GM18507 (cell line): ENCODE measurements around the gene PRPF19.

Experiments used
- DNase-seq: peaks from one replicate; pipeline ENCODE4 v3.0.0; 2011; ENCODE audit warnings: low read depth; ENCODE audit not compliant: insufficient read length; ENCODE audit errors: extremely low spot score
- FAIRE-seq: peaks from 2 replicates; lab custom pipeline; 2011; peaks lifted over from hg19 to GRCh38; lab: Jason Lieb, UNC

Gene PRPF19

DNA sequence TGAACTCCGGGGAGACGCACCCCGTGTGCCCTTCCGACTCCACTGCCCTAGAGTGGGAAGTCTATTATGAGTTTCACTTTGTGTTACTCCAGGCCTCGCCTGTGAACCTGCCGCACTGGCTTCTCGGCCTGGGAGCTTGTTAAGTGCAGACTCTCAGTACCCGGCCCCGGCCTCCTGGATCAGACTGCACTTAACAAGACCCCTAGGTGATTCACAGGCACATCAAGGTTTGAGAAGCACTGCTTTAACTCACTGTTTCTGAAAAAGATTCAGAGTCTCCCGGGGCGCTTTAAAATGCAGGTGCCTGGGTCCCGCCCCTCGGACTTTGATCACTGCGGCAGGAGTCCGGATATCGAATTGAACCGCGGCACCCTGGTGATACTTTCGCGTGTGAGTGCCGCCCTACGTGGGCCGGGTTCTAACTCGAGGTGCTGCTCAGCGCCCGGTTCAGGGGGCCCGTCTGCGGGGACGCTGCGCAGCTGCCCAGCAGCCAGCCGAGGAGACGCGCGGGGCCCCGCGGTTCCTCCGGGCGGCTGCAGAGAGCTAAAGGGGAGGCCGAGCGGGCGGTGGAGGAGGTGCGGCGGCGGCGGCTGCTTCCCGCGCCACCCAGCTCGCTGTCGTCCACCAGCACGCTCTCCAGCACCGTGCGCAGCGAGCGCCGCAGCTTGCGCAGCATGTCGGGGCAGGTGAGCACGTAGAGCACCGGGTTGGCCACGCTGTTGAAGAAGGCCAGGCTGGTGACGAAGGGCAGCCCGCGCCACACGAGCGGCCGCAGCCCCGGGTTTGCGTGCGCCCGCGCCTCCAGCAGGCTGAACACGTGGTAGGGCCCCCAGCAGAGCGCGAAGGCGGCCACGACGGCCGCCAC lies 54.0 kb downstream of the PRPF19 start:
- no peak for DNase-seq

DNA sequence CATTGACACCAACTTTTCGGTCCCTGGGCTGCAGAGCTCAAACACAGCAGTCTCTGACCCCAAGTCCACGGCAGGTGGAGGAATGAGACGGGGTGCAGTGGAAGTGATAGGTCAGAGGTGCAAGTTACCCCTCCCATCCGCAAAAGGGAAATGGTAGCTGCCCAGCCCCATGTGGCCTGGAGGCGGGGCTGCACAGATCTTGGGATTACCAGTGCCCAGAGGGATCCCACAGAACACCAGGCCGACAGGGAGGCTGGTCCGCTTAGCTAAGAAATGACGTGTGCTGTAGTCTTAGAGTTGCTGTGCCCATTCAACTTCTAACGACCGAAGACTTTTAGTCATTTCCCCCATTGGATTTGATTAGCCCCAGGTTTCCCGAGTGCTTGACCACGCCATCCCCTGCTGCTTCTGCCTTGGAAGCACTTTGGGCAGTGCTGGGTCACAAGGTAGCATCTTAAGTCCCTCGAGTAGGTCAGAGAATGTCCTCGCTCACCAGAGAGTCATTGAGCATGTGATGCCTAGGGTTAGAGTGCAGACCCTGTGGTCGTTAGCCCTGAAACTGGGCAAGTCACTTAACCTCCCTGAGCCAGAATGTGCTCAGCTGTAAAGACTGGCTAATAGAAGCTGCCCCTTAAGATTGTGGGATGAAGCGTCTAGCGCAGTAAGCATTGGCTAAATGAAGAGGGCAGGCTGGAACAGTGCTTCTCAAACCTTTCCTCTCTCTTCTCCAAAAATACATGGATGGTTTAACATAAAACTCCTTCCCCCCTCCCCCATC lies 54.9 kb downstream of the PRPF19 start:
- no peak for DNase-seq
- FAIRE-seq: no peak

More for the DNA sequence above, 54.0 kb downstream of the PRPF19 start:
- FAIRE-seq: no peak

DNA sequence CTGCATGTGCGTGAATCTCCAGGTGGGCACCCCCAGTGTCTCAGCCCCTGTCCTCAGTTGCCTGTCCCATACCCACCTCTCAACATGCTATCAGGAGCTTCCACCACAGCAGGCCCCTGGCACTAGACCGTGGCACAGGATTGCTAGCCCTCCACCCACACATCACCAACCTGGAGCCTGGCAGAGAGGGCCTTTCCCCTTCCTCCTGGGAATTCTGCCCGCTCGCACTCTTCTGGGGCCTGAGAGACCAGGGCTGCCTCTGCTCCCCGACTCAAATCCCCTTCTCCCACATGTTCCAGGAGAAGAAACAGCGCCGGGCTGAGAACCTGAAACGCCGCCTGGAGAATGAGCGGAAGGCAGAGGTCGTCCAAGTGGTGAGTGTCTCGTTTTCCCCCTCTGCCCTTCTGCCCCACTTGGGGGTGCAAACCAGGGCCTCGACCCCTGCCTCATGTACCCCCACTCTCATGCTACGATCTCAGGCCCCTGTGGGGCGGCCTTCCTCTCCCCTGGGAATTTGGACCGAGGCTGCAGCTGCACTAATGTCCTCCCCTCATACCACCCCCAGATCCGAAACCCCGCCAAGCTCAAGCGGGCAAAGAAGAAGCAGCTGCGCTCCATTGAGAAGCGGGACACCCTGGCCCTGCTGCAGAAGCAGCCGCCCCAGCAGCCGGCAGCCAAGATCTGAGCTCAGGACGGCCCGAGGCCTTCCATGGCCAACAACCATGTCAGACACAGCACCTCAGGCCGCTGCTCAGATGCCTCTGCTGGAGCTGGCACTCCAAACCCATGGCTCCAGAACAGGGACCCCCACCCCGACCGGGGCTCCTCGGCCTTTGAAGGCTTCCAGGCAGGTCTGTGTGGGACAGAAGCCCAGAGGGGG lies 56.5 kb downstream of the PRPF19 start:
- FAIRE-seq: no peak
- DNase-seq: no peak

DNA sequence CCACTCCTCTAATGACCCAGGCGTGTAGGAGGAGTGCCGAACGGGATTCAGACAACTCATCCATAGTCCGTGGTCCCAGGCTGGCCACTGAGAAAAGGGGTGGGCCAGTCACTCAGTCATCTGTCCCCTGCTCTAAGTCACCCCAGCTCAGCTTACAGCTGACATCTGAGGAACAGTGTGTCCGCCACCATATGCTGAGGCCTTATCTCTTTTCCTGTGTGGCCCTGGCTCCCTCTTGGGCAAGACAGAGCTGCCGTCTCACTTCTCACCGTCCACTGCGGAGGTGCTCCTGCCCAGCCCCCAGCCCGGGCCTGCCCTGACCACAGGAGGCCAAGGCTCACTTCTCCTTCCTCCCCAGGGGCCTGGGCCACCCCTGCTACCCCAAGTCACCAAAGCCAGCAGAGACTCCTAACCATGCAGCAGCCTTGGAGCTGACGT lies 57.7 kb downstream of the PRPF19 start:
- no peak for FAIRE-seq
- DNase-seq: no peak

DNA sequence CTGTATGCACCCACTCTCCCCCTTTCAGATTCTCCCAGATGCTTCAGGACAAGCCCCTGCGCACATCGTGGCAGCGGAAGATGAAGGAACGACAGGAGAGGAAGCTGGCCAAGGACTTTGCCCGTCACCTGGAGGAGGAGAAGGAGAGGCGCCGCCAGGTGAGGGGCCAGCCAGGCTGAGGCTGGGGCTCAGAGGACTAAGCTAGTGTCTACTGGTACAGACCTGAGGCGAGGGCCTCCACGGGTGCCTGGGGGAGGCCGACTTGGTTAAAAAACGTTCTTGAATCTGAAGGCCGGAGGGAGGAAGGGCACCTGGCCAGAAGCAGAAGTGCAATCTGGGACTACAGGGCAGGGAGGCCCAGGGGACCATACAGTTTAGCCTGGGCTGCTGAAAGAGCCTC lies 58.5 kb downstream of the PRPF19 start:
- DNase-seq (no peak), FAIRE-seq (no peak)

DNA sequence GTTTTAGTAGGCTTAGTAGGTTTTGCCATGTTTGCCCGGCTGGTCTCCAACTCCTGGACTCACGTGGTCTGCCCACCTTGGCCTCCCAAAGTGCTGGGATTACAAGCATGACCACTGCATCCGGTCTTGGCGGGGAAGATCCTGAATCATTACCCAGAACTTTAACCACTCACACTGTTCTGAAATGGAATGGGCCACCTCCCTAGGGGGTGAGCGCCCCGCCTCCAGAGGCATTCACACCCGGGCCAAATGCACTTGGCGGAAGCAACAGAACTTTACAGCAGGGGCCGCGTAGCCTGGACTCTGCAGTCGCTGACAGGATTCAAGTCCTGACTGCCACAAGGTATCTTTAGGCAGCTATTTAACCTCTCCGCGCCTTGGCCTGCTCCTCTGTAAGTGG lies 59.1 kb downstream of the PRPF19 start:
- FAIRE-seq: no peak

DNA sequence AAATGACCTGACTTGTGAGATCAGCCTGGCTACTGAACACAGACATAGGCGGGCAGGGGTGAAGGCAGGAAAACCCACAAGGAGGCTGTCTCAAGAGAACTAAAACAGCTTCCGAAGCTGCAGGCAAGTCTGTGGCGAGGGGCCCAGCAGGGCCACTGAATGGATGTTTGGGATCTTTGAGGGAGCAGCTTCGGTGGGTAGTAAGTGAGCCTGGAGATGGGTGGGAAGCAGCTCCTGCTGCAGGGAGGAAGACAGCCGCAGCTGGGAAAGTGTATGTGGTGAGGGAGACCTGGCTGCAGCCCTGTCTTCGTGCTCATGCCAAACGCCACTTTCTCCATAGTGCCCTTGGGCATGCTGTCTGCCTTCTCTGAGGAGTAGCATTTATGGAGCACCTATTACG lies 61.0 kb downstream of the PRPF19 start:
- no peak for FAIRE-seq
- DNase-seq: no peak

More for the DNA sequence above, 59.1 kb downstream of the PRPF19 start:
- DNase-seq: no peak

DNA sequence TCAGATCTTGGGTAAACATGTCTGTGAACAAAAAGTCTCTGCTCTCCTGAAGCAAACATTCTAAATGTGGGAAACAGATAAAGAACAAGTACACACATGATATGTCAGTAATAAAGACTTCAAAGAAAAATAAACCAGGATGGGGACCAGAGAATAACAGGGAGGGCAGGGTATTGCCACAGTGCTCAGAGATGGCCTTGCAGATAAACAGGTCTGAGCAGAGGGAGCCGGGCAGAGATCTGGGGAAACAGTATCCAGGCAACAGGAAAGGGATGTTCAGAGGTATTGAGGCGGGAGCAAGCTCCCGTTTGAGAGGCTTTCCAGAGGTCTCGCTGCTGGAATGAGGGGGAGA lies 61.5 kb downstream of the PRPF19 start:
- no peak for FAIRE-seq
- no peak for DNase-seq

DNA sequence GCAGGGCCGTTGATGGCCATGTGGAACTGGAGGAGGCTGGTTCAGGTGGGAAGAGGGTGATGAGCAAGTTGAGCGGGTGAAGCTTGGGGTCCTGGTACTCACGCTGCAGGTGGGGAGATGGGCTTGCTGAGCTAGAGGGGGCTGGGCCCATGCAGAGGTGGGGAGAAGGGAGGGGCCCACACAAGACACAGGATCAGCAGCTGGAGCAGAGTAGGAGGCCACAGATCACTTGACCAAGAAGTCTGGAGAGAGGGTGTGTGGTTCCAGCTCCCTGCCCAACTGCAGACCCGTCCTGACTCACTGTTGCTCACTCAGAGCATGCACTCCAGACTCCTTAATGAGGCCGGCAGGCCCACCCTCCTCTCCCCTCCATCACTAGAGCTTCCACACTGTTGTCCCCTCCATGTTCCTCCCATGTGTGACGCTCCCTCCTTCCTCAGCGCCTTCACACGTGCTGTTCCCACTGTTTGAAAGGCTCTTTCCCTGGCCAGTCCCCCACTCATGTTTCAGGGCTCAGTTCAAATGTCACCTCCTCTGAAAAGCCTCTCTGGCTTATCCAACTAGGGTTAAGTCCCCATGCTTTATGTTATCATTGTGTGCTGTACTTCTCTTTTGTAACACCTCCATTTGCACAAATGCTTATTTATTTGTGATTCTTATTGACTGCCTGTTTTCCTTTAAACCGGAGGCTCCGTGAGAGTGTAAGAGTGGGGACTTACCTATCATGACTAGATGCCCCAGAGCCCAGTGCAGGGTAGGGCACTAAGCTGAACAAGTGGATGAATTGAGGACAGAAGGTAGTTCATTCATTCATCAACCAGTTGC lies 62.1 kb downstream of the PRPF19 start:
- no peak for DNase-seq
- FAIRE-seq: no peak

DNA sequence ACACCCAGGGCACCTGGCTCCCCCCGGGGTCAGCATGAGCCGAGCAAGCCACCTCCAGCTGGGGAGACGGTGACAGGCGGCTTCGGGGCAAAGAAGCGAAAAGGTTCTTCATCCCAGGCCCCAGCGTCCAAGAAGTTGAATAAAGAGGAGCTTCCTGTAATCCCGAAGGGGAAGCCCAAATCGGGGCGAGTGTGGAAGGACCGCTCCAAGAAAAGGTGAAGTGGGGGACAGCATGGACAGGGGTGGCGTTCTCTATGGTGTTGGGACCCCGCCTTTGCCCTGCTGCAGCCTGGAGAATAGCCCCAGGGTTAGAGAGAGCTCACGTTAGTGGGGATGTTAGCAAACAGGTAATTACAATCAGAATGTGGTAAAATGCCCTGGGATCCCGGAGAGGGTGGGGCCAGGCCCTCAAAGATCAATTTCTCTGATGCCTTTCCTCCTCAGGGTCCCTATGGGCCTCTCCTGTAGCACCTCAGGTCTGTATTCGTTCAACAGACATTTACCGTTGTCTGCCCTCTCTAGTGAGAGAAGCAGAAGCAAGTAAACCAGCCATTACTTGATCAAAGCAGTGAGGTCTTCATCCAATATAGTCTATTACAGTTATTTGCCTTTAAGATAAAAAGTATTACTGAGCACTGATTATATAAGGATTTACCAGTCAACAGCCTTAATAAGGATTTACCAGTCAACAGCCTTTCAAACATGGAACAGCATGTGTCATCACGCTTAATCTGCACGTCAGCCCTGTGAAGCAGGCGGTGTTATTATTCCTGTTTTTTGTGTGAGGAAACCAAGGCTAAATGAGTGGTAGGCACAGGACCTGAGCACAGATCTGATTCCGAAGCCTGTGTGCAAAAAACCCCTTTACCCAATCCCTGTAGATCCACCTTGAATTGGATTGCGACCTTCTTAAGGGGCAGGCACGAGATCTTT lies 63.5 kb downstream of the PRPF19 start:
- FAIRE-seq (no peak), DNase-seq (no peak)

DNA sequence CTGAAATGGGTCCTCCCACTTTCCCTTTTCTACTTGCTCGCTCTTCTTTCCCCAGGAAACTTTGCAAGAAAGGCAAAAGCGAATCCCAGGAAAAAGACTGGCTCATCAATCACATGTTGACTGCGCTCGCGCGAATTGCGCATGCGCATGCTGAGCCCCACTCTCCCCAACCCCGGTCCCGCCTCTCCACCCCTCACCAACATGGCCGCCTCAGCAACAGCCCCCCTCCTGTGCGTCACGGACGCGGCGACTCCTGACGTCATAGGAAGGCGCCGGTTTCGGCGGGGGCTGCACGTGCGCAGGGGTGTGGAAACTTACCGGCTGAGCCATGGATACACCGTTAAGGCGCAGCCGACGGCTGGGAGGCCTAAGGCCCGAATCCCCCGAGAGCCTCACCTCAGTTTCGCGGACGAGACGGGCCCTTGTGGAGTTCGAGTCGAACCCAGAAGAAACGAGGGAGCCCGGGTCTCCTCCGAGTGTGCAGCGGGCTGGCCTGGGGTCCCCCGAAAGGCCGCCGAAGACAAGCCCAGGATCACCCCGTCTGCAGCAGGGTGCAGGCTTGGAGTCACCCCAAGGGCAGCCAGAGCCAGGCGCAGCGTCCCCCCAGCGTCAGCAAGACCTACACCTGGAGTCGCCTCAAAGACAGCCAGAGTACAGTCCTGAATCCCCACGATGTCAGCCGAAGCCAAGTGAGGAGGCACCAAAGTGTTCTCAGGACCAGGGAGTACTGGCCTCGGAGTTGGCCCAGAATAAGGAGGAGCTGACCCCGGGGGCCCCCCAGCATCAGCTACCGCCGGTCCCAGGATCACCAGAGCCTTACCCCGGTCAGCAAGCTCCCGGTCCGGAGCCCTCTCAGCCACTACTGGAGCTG lies 64.4 kb downstream of the PRPF19 start, which contains the start of gene CCDC86:
TSS of gene CCDC86 (plus strand) at position 317 of the 871 bp plus-strand sequence. CDS start at position 329, 12 bp downstream.
- DNase-seq (peak; percentile 99), FAIRE-seq (peak; percentile 87)
